Right lobe of liver (tissue), 4 donors: ENCODE data around the gene SEC14L2.

Experiments
- CTCF ChIP-seq, 4 donors: fragments of 200-600 bp in 3 of 4; fragments of 450-650 bp in 1 of 4; IDR thresholded peaks; one replicate each; pipeline versions ENCODE4 v1.5.1 to v1.8.0; 2016 to 2022; ENCODE audit warnings: antibody characterized with exemption in 4 of 4, mild to moderate bottlenecking in 2 of 4
- POLR2A ChIP-seq: fragments of 450-650 bp; IDR thresholded peaks from one replicate; pipeline ENCODE4 v1.6.1; 2017; ENCODE audit warnings: antibody characterized with exemption, mild to moderate bottlenecking
- donor health status: DM: no; HTN: no; CAD: no.
- donor health status: DM: no; HTN: no; CAD: no.
- donor health status: DM: no; HTN: yes; CAD: no.

GRCh38 chr22:30399718-30400117 lies 2.9 kb downstream of the SEC14L2 start:
- no peak for TF ChIP-seq CTCF (IDR thresholded peaks at IDR 0.05)
- no peak for TF ChIP-seq POLR2A
